ENCODE data around the gene CPTP. TPM values are rescaled to one million over a fixed set of nuclear protein-coding genes. Genes with fewer than 3 reads are reported as not detected.

Gene CPTP
- total RNA-seq, 1 experiment from 2014 or later: 52.2 TPM

DNA sequence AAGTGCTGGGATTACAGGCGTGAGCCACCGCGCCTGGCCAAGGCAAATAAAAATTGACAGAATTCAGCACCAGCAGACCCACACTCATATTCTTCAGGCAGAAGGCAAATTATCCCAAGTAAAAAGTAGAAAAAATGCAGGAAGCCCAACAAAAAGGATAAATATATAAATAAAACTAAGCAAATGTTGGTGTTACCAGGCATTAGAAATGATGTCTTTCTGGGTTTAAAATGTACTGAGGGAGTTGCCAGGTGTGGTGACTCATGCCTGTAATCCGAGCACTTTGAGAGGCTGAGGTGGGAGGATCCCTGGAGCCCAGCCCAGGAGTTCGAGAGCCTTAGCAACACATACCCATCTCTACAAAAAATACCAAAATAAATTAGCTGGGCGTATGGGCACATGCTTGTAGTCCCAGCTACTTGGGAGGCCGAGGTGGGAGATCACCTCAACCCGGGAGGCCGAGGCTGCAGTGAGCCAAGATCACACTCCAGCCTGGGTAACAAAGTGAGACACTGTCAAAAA lies 6.4 kb upstream of the CPTP start:
- in situ Hi-C loops (cut with HindIII; ENCODE audit: low pct_unique_long_range_greater_than_20kb, low sequenced_read_pairs) (no loop called here), intact Hi-C loops (cut with micrococcal nuclease; ENCODE audit: unreplicated experiment) (no loop called here)
- ChIA-PET POLR2A (no interaction called here), CTCF (no interaction called here)
- Histone ChIP-seq H3K9me3 (ENCODE audit: control insufficient read depth, insufficient read depth, low read depth, low read length) (no peaks in the 10 kb centered on the region), H3K4me3 (ENCODE audit: low read depth in 2 of 2, low read length in 2 of 2) (no peak overlapping the region), H3K36me3 (ENCODE audit: control insufficient read depth, insufficient read depth, low read length) (no peaks in the 10 kb centered on the region; the same call in none of the 2 replicates), H3K4me1 (ENCODE audit: control insufficient read depth, insufficient read depth, low read length) (peaks cover 38% of the 10 kb centered on the region), H3K27me3 (ENCODE audit: control insufficient read depth, insufficient read depth, low read length) (no peaks in the 10 kb centered on the region), H3K27ac (ENCODE audit: low read length) (peak overlapping the region; percentile 48)
- TSS peak; percentile 71 for BruUV-seq (replicated peaks)
- DNase-seq (ENCODE audit: low read depth, low spot score) (no peak), ATAC-seq (peak; percentile 74)
- TF ChIP-seq, protein P1, sequence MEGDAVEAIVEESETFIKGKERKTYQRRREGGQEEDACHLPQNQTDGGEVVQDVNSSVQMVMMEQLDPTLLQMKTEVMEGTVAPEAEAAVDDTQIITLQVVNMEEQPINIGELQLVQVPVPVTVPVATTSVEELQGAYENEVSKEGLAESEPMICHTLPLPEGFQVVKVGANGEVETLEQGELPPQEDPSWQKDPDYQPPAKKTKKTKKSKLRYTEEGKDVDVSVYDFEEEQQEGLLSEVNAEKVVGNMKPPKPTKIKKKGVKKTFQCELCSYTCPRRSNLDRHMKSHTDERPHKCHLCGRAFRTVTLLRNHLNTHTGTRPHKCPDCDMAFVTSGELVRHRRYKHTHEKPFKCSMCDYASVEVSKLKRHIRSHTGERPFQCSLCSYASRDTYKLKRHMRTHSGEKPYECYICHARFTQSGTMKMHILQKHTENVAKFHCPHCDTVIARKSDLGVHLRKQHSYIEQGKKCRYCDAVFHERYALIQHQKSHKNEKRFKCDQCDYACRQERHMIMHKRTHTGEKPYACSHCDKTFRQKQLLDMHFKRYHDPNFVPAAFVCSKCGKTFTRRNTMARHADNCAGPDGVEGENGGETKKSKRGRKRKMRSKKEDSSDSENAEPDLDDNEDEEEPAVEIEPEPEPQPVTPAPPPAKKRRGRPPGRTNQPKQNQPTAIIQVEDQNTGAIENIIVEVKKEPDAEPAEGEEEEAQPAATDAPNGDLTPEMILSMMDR (IDR thresholded peaks at IDR 0.05): no peak
- peak; percentile 64; the same call in 1 of the 2 replicates for TF ChIP-seq POLR2AphosphoS5 (IDR thresholded peaks at IDR 0.05; ENCODE audit: low read depth, low read length)
- no peak for TF ChIP-seq SIN3A (IDR thresholded peaks at IDR 0.05; ENCODE audit: borderline replicate concordance, insufficient read depth, low read depth, low read length)

- ChIA-PET POLR2A (no interaction called here), CTCF (no interaction called here)
- peak overlapping the region; percentile 34 for H3K27ac ChIP-seq (ENCODE audit: low read length)
- peaks cover 38% of the 10 kb centered on the region for H3K4me1 ChIP-seq (ENCODE audit: control insufficient read depth, insufficient read depth, low read length)
- in situ Hi-C loops (cut with HindIII; ENCODE audit: low pct_unique_long_range_greater_than_20kb, low sequenced_read_pairs): no loop called here
- H3K27me3 ChIP-seq (ENCODE audit: control insufficient read depth, insufficient read depth, low read length): no peaks in the 10 kb centered on the region
- ATAC-seq (no peak), DNase-seq (ENCODE audit: low read depth, low spot score) (no peak)
- TF ChIP-seq TCF7L2 (IDR thresholded peaks at IDR 0.05; ENCODE audit: low read depth, low read length) (no peak), POLR2AphosphoS5 (IDR thresholded peaks at IDR 0.05; ENCODE audit: low read depth, low read length) (no peak), REST (IDR thresholded peaks at IDR 0.05; ENCODE audit: insufficient read depth in 1 of 2, low read depth in 2 of 2, low read length in 1 of 2) (no peak)
- TF ChIP-seq, protein P1 (IDR thresholded peaks at IDR 0.05): no peak
- H3K9me3 ChIP-seq (ENCODE audit: control insufficient read depth, insufficient read depth, low read depth, low read length): no peaks in the 10 kb centered on the region
- no TSS peak for BruUV-seq (replicated peaks)
- no peaks in the 10 kb centered on the region; the same call in 1 of the 2 replicates for H3K36me3 ChIP-seq (ENCODE audit: control insufficient read depth, insufficient read depth, low read length)
- no peak overlapping the region for H3K4me3 ChIP-seq (ENCODE audit: low read depth in 2 of 2, low read length in 2 of 2)
- intact Hi-C loops (cut with micrococcal nuclease; ENCODE audit: unreplicated experiment): no loop called here
Measured at GRCh38 chr1:1318777-1319645, 5.6 kb upstream of the CPTP start.
